Pulmonary artery endothelial cell (primary cell): Measurements from ENCODE around the gene CALN1. TPM values are rescaled to one million over a fixed set of nuclear protein-coding genes. Genes with fewer than 3 reads are reported as not detected.
"Not testable (repeated sequence)": the region's sequence is repeated elsewhere in the genome, so short reads cannot be mapped to it uniquely, and the experiment has no call there.

Experiments
- DNase-seq: peaks from one replicate; pipeline ENCODE4 v3.0.0-alpha.2; 2011; ENCODE audit warnings: low read depth, low spot score
- total RNA-seq: library from RNA; depleted of rRNA; stranded (reverse); fragments of >200 nt; gene quantifications from 2 replicates; pipeline ENCODE4 v1.2.3, GENCODE V29; 2014

The CALN1 gene
- total RNA-seq, 1 donor from 2014 or later: not detected

DNA sequence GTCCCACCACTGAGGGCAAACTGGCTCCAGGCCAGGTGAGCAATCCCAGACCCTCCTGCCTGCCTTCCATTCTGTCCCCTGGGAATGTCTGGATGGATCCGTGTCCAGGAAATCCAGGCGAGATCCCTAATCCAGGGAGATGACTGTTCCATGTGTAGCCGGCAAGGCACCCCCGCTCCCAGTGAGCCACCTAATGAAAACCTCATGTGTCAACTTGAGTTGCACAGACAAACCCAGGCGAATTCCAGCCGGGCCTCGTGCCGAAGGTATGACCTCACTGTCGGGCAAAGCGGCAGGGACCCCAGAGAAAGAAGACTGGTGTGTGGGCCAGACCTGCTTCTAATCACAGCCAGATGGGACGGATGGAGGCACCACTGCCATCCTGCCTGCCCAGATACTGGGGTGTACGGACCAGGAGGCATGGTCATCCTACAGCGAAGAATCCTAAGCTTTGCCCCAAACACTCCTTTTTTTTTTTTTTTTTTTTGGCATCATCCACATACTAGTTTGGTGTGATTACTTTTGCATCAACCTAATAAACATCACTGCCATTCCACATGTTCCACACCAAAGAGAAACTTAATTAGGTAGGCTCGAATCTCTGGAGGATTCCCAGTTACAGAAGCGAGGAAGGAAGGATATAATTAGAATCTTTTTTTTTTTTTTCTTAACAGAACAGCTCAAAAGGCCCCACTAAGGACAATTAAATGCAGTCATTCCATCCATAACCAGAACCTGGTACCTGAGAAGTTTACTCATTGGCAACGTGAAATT lies 313.1 kb downstream of the CALN1 start:
- DNase-seq: no peak

DNA sequence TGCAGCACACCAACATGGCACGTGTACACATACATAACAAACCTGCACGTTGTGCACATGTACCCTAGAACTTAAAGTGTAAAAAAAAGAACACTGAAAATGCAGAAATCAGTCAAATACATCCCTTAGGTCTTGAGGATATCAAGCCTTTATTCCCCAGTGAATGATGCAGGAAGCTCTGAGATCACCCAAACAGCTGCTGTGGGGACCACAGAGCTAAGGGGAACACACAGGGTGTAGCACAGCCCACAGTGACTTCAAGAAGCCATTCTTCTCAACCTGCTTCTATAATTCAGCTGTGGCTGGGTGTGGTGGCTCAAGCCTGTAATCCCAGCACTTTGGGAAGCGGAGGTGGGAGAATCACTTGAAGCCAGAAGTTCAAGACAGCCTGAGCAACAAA lies 314.9 kb downstream of the CALN1 start:
- no peak for DNase-seq

DNA sequence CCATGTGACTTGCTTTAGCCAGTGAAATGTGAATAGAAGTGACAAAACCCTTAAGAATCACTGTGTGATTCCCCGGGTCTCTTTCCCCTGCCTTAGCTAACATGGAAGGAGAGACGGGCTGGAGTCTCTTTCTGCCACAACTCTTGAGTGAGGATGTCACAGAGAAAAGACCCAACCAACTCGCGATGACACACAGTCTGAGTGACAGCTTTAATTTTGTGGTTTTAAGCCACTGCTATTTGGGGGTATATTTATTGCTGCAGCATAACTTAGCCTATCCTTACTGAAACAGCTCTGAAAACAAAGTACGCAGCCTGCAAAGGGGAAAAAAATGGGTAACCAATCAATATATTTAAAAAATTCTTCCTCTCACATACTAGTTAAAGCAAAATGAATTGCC lies 319.4 kb downstream of the CALN1 start:
- DNase-seq: no peak

DNA sequence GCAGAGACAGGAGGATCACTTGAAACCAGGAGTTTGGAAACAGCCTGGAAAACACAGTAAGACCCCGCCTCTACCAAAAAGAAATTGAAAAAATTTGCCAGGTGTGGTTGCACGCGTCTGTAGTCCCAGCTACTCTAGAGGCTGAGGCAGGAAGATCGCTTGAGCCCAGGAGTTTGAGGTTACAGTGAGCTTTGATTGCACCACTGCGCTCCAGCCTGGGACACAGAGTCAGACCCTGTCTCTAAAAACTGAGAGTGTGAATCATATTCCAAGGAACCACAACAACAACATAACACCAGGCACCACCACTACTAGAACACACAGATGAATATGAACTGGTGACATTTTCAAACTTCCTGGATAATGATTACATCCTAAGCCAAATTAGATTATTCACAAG lies 324.2 kb downstream of the CALN1 start:
- no peak for DNase-seq

DNA sequence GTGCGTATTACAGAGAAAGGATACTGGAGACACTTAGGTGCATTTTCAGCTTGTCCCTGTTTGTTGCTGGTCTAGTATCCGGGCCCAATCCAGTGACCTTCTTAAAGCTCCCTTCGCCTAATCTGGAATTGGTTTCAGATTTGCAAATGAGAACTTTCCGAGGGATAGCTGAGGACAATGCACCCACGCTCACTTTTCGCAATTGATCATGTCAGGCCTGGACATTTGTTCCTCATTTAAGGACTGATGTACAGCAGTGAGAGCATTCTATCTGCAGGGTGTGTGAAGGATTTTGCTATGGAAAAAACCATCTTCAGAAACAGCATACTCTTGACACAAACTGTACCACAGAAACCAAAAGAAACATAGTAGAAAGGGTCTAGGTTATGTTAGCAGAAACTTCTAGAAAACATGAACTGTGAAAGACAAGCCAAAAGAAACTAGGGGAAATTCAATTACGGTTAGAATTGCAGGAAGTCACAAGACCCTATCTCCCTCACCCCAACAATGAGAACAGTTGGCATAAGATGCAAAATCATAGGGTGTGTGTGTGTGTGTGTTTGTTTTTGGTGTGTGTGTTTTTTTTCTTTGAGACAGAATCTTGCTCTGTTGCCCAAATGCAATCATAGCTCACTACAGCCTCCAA lies 331.1 kb downstream of the CALN1 start:
- DNase-seq: no peak

GRCh38 chr7:72080341-72080766 lies 331.8 kb downstream of the CALN1 start:
- no peak for DNase-seq

DNA sequence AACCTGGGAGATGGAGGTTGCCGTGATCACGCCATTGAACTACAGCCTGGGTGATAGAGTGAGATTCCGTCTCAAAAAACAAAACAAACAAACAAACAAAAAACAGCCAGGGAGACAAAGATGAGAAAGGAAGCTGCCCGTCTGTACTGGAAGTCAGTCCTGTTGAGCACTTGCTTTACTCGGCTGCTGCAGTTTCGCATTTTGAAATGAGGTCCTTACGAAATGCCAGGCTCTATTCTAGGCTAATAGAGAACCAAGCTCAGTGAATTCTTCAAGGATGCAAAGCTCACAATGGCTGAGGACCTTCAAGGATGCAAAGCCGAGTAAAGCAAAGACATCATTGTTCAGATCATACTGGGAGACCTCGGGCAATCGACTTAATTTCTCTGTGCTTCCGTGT lies 333.3 kb downstream of the CALN1 start:
- DNase-seq: no peak

GRCh38 chr7:72078301-72078700 lies 333.8 kb downstream of the CALN1 start:
- no peak for DNase-seq

- no peak for DNase-seq
Observed at GRCh38 chr7:72077786-72078185, 334.4 kb downstream of the CALN1 start.

GRCh38 chr7:72072901-72073300 lies 339.2 kb downstream of the CALN1 start:
- no peak for DNase-seq

DNA sequence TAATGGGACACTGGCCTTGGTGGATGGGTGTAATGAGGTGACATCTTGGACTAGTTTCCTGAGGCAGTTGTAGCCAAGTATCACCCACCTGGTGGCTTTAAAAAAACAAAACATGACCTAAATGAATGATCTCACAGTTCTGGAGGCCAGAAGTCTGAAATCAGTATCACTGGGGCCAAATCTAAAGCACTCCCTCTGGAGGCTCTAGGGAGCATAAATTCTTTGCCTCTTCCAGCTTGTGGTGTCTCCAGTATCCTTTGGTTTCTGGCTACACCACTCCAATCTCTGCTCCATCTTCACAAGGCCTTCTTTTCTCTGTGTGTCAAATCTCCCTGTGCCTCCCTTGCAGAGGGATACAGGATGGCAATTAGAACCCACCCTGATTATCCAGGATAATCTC lies 342.9 kb downstream of the CALN1 start:
- no peak for DNase-seq

DNA sequence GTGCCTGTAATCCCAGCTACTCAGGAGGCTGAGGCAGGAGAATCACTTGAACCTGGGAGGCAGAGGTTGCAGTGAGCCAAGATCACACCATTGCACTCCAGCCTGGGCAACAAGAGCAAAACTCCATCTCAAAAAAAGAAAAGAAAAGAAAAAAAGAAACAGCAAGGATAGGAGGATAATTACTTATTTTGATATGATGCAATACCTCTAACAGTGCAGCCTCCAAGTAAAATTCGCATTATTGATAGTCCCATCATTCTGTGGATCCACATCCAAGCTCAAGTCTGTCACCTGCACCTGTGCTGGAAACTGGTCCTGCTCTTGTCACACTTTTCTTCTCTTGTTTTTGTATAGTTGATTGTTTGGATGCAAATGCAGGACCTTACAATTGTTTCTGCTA lies 346.4 kb downstream of the CALN1 start:
- not testable (repeated sequence) for DNase-seq

GRCh38 chr7:72064916-72065315 lies 347.2 kb downstream of the CALN1 start:
- DNase-seq: no peak

GRCh38 chr7:72063330-72063729 lies 348.8 kb downstream of the CALN1 start:
- no peak for DNase-seq

DNA sequence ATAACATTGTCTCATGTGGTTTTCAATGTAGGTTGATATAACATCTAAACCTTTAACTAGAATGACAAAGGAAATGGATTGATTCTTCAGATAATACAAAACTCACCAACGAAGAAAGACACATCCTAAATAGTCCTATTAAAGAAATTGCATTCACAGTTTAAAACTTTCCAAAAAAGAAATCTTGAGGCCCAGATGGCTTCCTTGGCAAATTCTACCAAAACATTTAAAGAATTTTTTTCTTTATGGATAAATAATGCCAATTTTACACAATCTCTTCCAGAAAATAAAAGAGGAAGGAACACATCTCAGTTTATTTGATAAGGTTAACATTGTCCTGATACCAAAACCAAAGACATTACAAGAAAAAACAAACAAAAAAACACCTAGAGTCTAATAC lies 349.5 kb downstream of the CALN1 start:
- DNase-seq: no peak

DNA sequence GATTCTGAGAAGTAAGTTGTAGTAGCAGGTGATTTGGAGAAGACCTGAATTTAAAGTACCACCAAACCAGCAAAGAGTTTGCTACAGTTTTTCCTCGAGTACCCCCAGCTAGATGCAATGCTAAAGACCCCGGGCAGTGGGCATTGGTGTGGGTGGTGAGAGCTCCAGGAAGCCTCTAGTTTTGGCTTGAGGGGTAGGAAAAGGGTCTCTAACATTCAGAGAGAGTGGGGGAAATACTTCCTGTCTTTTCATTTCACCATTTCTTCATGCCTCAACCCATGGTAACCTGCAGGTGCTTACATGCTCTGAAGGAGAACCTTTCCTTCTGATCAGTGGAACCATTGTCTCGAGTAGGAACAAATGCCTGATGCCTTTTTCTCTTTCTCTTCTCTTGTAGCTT lies 352.2 kb downstream of the CALN1 start:
- DNase-seq: no peak

DNA sequence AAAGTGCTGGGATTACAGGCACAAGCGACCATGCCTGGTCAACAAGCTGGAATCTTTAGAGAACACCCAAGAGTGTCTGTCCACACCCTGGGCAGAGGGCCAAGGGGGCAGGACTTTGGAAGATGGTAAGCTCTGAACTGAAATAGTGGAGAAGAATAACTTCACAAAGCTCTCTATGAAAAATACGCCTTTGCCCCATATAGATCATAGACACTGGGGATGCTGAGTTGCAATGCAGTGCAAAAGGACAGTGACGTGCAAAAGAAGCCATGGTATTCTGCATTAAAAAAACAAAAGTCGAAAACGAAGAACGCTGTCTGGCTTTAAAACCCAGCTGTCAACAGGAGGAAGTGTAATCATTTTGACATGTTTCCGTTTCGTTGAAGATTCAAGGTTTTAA lies 353.6 kb downstream of the CALN1 start:
- no peak for DNase-seq

- no peak for DNase-seq
Observed at GRCh38 chr7:72057796-72058195, 354.3 kb downstream of the CALN1 start.

GRCh38 chr7:72057231-72057630 lies 354.9 kb downstream of the CALN1 start:
- DNase-seq: no peak

DNA sequence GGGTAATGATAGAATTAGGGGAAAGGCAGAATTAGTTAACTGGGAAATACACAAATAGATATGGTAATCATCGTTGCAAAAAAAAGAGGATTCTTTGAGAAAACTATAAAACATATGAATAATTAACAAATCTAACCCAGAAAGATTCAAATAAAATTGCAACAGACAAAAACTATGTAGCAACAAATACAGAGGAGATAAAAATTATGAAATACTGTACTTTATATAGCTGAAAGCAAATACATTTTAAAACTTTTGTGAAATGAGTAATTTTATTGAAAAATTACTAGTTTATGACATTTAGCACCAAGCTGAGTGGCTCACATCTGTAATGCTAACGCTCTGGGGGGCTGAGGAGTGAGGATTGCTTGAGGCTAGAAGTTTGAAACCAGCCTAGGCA lies 356.7 kb downstream of the CALN1 start:
- DNase-seq: no peak

DNA sequence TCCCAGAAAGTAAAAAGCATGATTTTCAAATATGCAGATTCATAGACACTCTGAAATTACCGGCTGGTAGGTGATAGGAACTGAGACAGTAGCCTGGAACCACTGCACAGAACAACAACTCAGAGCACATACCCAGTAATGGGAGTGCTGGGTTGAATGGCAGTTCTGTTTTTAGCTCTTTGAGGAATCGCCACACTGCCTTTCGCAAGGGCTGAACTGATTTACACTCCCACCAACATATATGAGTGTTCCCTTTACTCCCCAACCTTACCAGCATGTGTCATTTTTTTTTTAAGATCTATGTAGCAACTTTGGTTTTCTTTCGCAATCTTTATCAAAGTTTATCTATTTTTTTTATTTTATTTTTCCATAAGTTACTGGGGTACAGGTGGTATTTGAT lies 358.8 kb downstream of the CALN1 start:
- DNase-seq: no peak

DNA sequence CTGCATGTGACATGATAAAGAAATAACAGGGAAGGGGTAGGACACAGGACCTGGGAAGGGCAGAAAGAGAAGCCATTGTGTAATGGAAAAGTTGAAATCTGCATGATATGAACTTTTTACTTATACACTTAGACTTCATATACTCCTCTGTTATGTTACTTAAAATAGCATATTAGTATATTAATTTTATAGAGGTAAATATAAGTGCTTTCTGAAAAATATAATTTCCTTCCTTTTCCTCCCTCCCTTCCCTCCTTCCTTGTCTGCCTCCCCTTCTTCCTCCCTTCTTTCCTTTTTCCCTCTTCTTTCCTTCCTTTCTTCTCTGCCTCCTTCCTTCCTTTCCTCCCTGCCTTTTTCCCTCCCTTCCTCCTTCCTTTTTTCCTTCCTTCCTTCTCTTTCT lies 363.7 kb downstream of the CALN1 start:
- no peak for DNase-seq

DNA sequence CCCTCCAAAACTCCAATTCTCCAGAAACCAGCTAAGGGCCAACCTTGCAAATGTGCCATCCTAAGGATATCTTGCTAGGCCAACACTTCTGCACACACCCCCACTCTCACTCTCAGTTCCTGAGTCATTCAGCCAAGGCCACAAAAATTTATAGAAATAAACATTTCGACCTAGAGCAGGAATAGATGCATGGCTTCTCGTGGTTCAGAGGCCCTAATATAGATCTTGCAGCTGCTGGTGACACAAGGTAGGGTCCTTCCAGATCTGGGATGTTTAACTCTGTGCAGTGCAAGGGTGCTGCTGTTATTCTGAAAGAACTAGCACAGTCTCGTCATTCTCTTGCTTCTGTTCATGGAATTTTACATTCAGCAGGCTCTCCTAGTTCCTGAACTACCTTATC lies 369.3 kb downstream of the CALN1 start:
- DNase-seq: no peak
